GM21786 (cell line): ENCODE data around the gene PPM1B.
A peak's percentile ranks its signal among the peaks of the same experiment; 100 is the strongest.
"Not testable (repeated sequence)": the region's sequence is repeated elsewhere in the genome, so short reads cannot be mapped to it uniquely, and the experiment has no call there.

Experiments
- ATAC-seq: cut with Tn5 transposase; IDR thresholded peaks from one replicate; pipeline ENCODE4 v1.9.1; 2021; ENCODE audit not compliant: unreplicated experiment

PPM1B gene

DNA sequence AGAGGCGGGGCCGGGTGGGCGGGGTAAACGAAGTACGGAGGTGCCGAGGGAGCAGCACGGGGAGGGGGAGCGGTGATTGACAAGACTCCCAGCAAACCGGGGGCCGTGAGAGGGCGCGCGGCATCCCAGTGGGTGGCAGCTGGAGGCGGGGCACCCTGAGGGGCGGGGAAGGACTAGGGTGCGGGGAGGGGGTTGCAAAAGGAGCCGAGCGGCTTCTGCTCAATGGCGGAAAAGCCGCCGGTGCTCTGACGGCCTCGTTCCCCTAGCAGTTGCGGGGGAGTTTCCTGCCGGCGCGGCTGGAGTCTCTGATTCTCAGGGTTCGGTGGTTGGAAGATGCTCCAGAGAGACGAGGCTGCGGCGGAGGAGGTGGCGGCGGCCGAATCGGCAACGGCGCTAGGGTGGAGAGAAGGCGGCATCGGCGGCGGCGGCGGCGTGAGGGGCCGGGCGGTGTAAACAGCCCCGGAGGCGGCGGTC is at the start of gene PPM1B:
Gene PPM1B (plus strand): TSS at position 195 of the 474 bp plus-strand sequence. CDS start 32,325 bp downstream, outside the sequence.
- peak; percentile 55 for ATAC-seq

DNA sequence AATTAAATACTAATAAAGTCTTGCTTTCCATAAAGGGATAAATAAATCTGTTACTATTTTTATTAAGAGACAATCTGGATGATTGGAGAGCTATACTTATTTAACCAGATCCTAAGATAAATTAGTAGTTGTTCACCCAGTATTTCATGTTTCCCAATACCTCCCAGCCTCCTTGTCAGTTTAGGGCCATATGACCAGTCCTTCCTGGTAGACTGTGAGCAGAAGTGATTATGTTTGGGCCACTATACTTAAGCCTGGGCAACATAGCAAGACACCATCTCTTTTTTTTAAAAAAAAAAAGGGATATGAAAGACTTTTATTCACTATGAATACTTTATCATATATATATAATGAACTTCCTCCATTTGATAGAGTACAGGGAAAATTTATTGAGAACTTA is 48.8 kb upstream of the PPM1B start:
- ATAC-seq: no peak

DNA sequence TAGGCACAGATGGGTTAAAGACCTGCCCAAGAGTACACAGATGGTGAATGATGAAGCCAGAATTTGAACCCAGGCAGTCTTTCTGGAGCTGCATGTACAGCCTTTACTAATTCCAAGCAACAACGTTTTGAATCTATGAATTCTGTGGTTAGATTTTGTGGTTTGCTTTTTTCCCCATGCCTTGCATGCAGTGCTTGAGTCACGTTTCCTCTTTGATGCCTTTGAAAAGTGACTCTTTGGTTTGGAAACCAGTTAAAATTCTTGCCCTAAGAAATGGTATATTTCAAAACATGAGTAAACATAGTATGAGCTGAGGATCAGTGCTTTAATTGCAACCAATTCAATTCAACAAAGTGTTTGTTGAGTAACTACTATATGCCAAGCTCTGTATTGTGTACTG is 48.2 kb upstream of the PPM1B start:
- ATAC-seq: no peak

DNA sequence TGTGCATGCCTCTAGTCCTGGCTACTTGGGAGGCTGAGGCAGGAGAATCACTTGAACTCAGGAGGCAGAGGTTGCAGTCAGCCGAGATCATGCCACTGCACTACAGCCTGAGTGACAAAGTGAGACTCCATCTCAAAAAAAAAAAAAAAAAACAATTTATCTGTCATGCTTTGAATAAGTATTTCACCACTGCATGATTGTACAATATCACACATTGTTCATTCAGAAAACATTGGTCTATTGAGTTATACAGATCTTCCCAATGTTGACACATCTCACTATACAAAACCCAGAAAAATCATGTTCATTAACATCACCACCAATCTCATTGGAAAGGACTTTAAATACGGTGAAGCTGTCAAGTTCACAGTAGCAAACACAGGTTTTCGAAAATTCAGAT is 46.8 kb upstream of the PPM1B start:
- no peak for ATAC-seq

DNA sequence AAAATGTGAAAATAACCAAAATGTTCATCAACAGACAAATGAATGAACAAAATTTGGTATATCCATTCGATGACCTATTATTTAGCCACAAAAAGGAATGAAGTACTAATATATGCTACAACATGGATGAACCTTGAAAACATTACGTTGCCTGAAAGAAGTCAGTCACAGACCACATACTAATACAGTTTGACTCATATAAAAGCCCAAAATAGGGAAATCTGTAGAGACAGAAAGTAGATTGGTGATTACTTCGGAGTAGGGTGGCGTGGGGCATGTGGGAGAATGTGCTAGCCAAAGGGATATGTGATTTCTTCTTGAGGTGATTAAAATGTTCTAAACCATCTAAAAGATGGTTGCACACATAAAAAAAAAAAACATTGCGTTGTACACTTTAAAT is 44.2 kb upstream of the PPM1B start:
- ATAC-seq: no peak

DNA sequence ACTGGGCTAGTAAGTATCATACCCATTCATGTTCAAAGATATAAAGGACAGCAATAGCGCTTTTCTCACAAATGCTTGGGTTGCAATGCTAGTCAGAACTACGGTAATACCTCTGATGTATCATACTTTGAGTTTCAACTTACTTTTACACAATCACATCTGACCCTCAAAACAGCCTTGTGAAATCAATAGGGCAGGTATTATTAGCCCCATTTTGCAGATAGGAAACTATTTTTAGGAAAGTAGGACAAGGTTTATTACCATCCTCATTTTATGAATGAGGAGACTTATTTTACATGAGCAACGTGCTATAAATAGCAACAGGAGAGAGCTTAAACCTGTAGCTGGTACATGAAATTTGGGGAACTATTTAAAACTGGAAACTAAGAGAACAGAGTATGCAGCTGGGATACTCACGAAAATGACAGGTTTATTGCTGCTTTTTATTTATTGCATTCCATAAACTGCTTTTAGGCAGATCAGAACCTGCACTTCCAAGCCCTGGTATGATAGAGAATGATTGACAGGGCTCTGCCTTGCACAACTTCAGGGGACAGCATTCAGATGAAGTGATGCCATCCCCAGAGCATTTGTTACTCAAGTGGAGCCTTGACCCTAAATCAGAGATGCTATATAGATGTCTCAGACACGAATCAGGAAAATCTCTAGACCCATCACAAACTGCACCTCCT is 42.4 kb upstream of the PPM1B start:
- ATAC-seq: no peak

DNA sequence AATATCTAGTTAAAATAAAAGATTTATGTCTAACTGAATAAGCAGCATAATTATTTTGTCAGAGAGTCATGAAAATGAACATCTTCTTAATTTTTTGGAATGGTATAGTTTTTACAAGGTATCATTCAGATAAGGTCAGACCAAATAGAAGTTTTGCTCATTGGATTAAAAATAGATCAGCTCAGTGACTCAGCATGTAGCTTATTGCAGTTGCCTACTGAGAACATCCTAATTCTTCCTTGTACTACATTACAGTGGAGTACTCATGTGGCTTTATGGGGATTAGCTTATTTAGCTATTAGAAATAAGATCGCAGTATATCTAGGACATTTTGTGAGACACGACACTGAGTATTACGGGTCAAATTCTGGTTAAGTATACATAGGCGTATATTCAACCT is 38.2 kb upstream of the PPM1B start:
- no peak for ATAC-seq

DNA sequence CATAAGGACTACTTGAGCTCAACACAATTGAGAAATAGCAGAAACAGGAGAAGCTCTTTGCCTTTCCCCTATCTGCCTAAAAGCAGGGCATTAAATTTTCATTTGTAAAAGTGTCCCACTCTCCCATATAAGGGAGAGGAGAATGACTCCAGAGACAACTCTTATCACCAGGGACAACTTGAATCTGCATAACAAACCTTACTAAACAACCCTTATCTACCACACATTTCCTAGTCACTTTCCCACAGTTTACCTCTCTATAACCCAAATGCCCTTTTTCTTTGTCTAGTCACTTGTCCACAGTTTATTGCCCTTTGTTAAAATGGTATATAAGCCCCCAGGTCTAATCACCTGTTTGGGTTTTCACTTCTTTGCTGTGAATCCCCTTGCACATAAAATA is 37.5 kb upstream of the PPM1B start:
- no peak for ATAC-seq

DNA sequence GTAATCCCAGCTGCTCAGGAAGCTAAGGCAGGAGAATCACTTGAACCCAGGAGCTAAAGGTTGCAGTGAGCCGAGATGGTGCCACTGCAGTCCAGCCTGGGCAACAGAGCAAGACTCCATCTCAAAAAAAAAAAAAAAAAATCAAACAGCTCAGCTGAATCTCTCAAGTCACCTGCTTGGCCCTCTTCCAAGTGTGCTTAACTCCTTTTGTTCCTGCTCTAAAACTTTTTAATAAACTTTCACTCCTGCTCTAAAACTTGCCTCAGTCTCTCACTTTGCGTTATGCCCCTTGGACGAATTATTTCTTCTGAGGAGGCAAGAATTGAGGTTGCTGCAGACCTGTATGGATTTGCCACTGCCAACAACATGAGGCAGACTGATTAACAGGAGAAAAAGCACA is 35.1 kb upstream of the PPM1B start:
- ATAC-seq: not testable (repeated sequence)

DNA sequence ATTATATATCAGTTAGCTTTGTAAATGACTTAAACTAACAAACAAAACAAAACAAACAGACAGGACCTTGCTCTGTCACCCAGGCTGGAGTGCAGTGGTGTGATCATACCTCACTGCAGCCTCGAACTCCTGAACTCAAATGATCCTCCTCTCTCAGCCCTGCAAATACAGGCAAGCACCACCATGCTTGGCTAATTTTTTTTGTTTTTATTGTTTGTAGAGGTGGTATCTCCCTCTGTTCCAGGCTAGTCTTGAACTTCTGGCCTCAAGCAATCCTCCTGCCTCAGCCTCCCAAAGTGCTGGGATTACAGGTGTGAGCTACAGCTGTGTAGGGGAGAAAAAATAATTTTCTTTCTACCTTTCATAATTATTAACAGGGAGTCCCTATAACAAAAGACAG is 33.8 kb upstream of the PPM1B start:
- ATAC-seq: no peak

DNA sequence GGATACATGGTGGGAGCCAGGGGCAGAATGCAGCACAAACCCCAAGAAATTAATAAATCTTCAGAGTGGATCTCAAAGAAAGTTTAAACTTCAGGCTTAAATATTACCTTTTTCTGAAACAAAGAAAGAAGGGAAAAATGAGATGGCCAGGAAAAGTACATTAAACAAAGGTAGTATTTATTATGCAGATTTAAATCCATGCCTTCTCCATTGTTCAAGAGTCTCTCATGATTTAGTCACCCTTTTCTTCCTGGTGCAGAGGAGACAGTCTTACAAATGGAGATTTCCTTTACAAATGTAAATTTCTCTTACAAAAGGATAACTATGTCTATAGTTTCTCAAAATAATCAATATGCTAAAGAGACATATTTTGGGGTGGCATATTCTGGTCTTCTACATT is 33.4 kb upstream of the PPM1B start:
- ATAC-seq: no peak

DNA sequence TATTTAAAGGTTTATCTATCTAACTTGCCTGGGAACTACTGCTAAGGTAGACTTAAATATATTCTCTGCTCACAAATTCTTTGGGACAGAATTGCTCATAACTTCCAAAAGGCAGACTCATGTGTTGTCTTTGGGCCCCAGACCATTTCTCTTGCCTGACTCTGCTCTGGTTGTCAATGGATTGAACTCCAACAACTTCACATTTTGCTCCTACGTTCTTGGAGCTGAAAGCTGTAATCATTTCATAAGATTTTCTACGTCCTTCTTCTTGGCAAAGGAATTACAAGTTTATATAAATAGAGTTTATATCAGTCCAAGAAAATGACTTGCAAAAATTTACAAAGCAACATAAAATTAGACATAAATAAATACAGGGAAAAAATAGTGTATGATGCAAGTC is 32.9 kb upstream of the PPM1B start:
- no peak for ATAC-seq

DNA sequence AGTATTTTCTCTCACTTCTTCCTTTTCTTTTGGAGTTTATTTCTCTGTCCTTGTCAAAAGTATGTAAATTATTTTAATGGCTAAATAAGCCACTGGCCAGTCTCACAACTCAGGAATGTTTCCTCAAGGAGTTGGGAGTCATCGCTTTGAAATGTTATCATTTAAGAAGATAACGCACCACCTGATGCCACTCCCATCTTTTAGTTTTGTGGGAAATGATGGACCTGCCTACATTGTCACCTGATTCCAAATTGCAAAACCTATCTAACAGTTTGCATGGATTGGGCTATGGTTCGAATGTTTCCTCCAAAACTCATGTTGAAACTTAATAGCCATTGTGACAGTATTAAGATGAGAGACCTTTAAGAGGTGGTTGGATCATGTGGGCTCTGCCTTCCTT is 32.4 kb upstream of the PPM1B start:
- ATAC-seq: no peak

DNA sequence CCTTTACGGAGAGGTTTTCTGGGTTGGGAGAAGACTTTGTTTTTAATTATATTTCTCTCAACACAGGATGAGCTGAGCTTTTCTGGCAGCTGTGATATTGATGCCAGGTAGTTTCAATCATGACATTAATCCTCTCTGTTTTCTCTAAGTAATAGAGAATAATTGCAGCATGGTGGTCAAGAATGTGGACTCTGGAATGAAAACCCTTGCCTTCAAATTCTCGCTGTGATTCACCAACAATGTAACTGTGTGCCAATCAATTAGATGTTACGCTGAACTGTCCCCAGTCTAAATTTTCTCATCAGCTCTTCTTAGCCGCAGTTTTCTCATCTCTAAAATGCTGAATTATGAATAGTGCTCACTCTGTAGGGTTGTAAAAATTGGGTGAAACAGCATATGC is 31.6 kb upstream of the PPM1B start:
- no peak for ATAC-seq

DNA sequence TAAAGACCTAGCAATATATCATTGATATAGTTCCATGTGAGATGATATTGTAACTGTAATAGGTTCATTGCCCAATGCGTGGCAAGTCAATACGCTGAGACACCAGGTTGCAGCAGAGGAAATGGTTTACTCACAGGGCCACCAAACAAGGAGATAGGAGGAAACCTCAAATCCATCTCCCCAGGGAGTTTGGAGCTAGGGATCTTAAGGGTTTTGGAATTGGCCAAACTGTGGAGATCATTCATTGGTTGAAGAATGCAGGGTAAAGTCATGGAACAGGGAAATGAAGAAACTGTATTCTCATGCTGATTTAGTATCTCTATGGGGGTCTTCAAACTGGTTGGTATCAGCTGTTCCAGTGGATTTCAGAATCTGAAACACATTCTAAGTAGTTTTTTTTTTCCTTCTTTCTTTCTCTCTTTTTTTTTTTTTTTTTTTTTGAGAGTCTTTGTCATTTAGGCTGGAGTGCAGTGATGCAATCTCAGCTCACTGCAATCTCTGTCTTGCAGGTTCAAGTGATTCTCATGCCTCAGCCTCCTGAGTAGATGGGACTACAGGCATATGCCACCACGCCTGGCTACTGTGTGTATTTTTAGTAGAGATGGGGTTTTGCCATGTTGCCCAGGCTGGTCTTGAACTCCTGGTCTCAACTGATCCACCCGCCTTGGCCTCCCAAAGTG is 30.7 kb upstream of the PPM1B start:
- ATAC-seq: no peak

DNA sequence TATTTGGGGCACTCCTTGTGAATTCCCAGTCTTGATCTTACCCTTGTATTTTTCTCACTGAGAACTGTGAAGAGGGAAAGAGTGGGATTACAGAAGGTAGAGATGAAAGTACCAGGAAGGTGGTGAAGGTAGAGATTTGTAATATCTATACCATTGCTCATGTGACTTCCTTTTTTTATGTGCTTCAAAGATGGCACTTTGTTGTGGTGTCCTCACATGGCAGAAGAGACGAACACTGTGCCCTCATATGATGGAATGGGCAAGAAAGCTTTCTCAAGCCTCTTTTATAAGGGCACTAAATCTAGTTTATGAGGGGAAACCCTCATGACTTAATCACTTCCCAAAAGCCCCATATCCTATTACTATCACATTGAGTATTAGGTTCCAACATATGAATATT is 28.9 kb upstream of the PPM1B start:
- no peak for ATAC-seq

DNA sequence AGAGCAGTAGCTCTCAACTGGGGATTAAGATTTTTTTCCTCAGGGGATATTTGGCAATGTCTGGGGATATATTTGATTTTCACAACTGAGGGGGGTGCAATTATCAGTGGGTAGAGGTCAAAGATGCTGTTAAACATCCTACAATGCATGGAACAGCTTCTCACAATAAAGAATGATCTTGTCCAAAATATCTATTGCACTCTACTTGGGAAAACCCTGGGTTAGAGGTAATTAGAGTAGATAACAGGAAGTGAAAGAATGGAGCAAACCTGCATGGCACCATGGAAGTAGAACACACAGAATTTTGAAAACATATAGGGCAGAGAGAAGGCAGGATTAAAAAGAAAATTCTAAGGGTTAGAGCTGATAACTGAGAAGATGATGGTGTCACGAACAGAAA is 26.4 kb upstream of the PPM1B start:
- no peak for ATAC-seq

DNA sequence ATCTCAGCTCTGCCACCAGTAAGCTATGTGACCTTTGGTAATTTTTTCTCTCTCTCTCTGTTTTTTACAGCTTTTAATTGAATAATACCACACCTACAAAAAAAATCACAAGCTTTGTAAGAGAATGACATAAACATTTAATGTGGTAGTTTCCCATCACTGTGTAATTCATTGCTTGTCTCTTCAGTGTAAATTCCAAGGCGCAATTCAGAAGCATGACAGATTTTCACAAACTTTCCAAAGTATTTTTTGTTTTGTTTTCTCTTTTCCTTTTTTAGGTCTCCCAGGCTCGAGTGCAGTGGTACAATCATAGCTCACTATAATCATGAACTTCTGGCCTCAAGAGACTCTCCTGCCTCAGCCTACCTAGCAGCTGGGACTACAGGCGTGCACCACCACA is 25.0 kb upstream of the PPM1B start:
- no peak for ATAC-seq

DNA sequence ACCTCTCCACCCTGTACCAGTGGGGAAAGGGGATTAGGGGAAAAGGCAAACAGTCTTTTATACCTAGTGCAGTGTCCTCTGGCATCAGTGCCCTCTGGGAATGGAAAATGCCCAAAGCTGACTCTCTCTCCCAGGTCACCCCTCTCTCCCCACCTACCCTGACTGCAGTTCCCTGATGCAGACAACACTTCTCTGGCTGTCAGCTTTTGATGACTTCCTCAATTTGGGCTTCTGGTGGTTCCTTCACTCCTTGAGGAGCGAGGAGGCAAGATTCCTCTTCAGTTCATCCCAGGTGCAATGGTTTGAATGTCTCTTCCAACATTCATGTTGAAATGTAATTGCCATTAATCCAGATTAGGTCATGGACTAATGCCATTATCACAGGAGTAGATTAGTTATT is 19.7 kb upstream of the PPM1B start:
- ATAC-seq: no peak

DNA sequence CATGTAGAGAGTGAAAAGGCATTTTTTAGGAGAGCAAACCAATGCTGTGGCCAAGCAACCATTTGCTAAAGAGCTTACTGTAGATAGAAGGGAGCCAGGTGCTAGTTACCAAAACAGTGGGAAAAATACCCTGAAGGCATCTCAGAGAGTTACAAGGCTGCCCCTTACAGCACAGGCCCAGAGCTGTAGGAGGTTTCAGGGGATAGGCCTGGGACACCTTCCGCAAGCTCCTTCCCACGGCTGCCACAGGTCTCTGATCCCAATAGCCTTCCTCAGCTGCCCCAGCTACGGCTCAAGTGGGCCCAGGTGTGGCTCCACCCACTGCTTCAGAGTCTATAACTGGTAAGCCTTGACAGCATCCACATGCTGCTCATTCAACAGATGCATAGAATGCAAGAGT is 18.2 kb upstream of the PPM1B start:
- no peak for ATAC-seq

DNA sequence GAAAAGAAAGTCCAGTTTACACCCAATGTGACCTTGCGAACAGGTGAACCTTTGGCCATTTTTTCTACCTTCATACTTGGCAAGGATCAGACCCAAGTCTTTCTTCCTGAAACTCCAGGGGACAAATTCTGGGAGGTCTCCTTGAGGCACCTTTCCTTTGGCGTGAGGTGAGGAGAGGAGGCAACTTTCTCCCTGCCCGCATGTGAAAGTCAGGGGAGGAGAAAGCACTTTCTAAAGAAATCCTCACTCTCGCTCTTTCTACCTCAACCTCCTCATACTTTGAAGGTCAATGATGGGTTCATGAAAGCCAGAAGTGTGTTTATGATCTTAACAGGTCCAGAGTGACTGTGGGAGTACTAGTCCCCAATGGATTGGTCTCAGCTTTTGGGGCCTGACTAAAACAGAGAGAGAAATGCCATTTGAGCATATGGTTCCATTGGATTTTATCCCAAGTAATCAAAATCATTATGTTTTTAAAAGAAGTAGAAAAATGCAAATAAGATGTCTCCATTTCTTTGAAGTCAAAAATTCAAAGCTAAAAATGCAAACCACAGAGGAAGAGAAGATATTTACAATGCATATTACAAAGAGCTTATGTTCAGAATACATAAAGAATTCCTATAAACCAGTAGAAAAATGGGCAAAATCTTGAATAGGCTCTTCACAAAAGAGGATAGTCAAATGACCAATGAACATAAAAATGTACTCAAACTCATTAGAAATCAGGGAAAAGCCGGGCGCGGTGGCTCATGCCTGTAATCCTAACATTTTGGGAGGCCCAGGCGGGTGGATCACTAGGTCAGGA is 15.6 kb upstream of the PPM1B start:
- no peak for ATAC-seq
